Measurements from ENCODE around the gene MINDY4.

DNA sequence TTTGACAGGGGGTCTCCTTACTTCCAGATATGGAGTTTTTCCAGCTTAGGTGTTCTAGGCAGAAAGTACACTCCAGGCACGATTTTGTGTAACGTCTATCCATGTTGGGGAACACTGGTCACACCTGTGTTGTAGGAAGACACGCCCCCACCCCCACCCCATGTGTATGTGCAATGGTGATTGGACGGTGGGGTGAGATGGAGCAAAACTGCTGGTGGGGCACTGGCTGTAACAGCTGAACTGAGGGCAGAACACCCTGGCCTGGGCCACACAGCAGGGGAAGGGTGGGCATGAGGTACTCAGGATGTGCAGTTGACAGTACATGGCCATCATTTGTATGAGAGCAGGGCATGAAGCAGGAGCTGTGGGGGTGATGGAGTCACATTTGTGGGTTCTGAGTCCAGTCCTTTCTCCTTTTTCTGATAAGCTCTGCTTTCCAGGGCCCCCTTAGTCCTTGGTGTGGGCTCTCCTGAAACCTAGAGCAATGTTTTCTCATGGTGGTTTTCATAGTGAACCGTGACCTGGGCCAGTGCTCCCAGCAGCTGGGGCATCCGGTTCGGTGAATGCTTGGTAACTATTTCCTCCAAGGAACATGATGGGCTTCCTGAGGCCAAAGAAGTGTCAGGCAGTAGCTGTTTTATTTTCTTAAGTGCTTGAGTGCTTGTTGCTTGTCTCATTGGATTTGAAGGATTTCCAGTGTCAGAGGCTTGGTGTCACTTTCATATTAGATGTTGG, 77.1 kb downstream of the MINDY4 start:
- TF ChIP-seq, protein P1, sequence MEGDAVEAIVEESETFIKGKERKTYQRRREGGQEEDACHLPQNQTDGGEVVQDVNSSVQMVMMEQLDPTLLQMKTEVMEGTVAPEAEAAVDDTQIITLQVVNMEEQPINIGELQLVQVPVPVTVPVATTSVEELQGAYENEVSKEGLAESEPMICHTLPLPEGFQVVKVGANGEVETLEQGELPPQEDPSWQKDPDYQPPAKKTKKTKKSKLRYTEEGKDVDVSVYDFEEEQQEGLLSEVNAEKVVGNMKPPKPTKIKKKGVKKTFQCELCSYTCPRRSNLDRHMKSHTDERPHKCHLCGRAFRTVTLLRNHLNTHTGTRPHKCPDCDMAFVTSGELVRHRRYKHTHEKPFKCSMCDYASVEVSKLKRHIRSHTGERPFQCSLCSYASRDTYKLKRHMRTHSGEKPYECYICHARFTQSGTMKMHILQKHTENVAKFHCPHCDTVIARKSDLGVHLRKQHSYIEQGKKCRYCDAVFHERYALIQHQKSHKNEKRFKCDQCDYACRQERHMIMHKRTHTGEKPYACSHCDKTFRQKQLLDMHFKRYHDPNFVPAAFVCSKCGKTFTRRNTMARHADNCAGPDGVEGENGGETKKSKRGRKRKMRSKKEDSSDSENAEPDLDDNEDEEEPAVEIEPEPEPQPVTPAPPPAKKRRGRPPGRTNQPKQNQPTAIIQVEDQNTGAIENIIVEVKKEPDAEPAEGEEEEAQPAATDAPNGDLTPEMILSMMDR (IDR thresholded peaks at IDR 0.05; ENCODE audit: insufficient read depth, low read length, poor library complexity, severe bottlenecking), result no peak
- TF ChIP-seq EZH2phosphoT487 (conservative IDR thresholded peaks at IDR 0.05; ENCODE audit: low read length), result no peak

Measured in SU-DHL-6 (cell line).